GM23338 (cell line): ENCODE results near the gene KCND2. TPM values are rescaled to one million over a fixed set of nuclear protein-coding genes. Genes with fewer than 3 reads are reported as not detected.

Source experiments
- ATAC-seq: fragments of 200-7000 bp; cut with Tn5 transposase; 3 replicates; pipeline ENCODE4 v1.9.1; 2020
- DNase-seq: peaks from one replicate; pipeline ENCODE4 v3.0.0-alpha.2; 2015; ENCODE audit warnings: low spot score
- H2AFZ ChIP-seq: fragments of 200-600 bp; sonication (generic); 2 replicates; pipeline ENCODE4 v1.8.0; 2016; ENCODE audit warnings: antibody characterized with exemption, mild to moderate bottlenecking, moderate library complexity
- H3F3A ChIP-seq: fragments of 200-600 bp; sonication (generic); replicated peaks from 2 replicates; pipeline ENCODE4 v1.8.0; 2017; ENCODE audit warnings: antibody characterized with exemption, mixed run types, low read depth
- H3K27ac ChIP-seq: fragments of 200-600 bp; sonication (generic); 2 replicates; pipeline ENCODE4 v1.6.1; 2016; ENCODE audit warnings: low read depth
- H3K27me3 ChIP-seq: fragments of 200-600 bp; sonication (generic); 2 replicates; pipeline ENCODE4 v1.8.0; 2016; ENCODE audit warnings: mild to moderate bottlenecking, mixed run types, moderate library complexity; ENCODE audit not compliant: insufficient read depth
- H3K36me3 ChIP-seq: fragments of 200-600 bp; sonication (generic); 2 replicates; pipeline ENCODE4 v1.8.0; 2016; ENCODE audit warnings: mild to moderate bottlenecking; ENCODE audit not compliant: insufficient read depth
- H3K4me1 ChIP-seq: fragments of 200-600 bp; sonication (generic); 2 replicates; pipeline ENCODE4 v1.8.0; 2016; ENCODE audit warnings: mild to moderate bottlenecking, moderate library complexity; ENCODE audit not compliant: insufficient read depth
- H3K4me2 ChIP-seq: fragments of 200-600 bp; sonication (generic); 2 replicates; pipeline ENCODE4 v1.7.1; 2017; ENCODE audit warnings: mixed run types
- H3K4me3 ChIP-seq: fragments of 200-600 bp; sonication (generic); 2 replicates; pipeline ENCODE4 v1.6.1; 2016; ENCODE audit warnings: mixed run types
- H3K79me2 ChIP-seq: fragments of 200-600 bp; sonication (generic); replicated peaks from 2 replicates; pipeline ENCODE4 v1.8.0; 2017; ENCODE audit warnings: mild to moderate bottlenecking; ENCODE audit not compliant: insufficient read depth
- H3K9me2 ChIP-seq: fragments of 200-600 bp; sonication (generic); 2 replicates; pipeline ENCODE4 v1.8.0; 2017; ENCODE audit not compliant: insufficient read depth
- H4K20me1 ChIP-seq: fragments of 200-600 bp; sonication (generic); replicated peaks from 2 replicates; pipeline ENCODE4 v1.8.0; 2017; ENCODE audit warnings: mild to moderate bottlenecking; ENCODE audit not compliant: insufficient read depth
- H3K27ac Mint-ChIP-seq: 2 replicates; pipeline ENCODE4 v1.8.0; 2020; ENCODE audit warnings: inconsistent platforms, mild to moderate bottlenecking, moderate library complexity, mixed read lengths
- H3K27me3 Mint-ChIP-seq: 3 replicates; pipeline ENCODE4 v1.8.0; 2022; ENCODE audit warnings: low read depth, mild to moderate bottlenecking, moderate library complexity, mixed read lengths, inconsistent platforms; ENCODE audit not compliant: insufficient read depth, poor library complexity
- H3K36me3 Mint-ChIP-seq: 3 replicates; pipeline ENCODE4 v1.8.0; 2021; ENCODE audit warnings: low read depth, mild to moderate bottlenecking, inconsistent platforms, moderate library complexity, mixed read lengths
- H3K4me1 Mint-ChIP-seq: 3 replicates; pipeline ENCODE4 v1.8.0; 2020; ENCODE audit warnings: mild to moderate bottlenecking, inconsistent platforms, mixed read lengths
- H3K4me3 Mint-ChIP-seq: 3 replicates; pipeline ENCODE4 v1.8.0; 2021; ENCODE audit warnings: moderate library complexity, mild to moderate bottlenecking, inconsistent platforms, mixed read lengths
- H3K9me3 Mint-ChIP-seq: 3 replicates; pipeline ENCODE4 v1.8.0; 2020; ENCODE audit warnings: moderate library complexity, mild to moderate bottlenecking, inconsistent platforms, mixed read lengths
- CREB1 ChIP-seq: fragments of 250-450 bp; sonication (Bioruptor Pico); IDR thresholded peaks from 2 replicates; pipeline ENCODE4 v1.5.0; 2020; ENCODE audit warnings: low read depth, mild to moderate bottlenecking, moderate library complexity
- EZH2 ChIP-seq: fragments of 200-600 bp; sonication (generic); IDR thresholded peaks from one replicate; pipeline ENCODE4 v1.8.0; 2017; ENCODE audit warnings: antibody characterized with exemption, mild to moderate bottlenecking, low read depth; ENCODE audit not compliant: unreplicated experiment
- EZH2phosphoT487 ChIP-seq: fragments of 200-600 bp; sonication (generic); IDR thresholded peaks from one replicate; pipeline ENCODE4 v1.8.1; 2018; ENCODE audit warnings: antibody characterized with exemption; ENCODE audit not compliant: unreplicated experiment
- JUNB ChIP-seq: IDR thresholded peaks from one replicate; pipeline ENCODE4 v1.6.1; 2016; ENCODE audit warnings: antibody characterized with exemption; ENCODE audit not compliant: unreplicated experiment
- NANOG ChIP-seq: IDR thresholded peaks from 2 replicates; pipeline ENCODE4 v1.6.1; 2016; ENCODE audit warnings: antibody characterized with exemption, borderline replicate concordance
- POLR2AphosphoS5 ChIP-seq: IDR thresholded peaks from 2 replicates; pipeline ENCODE4 v1.6.1; 2016; ENCODE audit warnings: antibody characterized with exemption, low read depth
- STAT1 ChIP-seq: IDR thresholded peaks from one replicate; pipeline ENCODE4 v1.6.1; 2016; ENCODE audit warnings: antibody characterized with exemption; ENCODE audit not compliant: unreplicated experiment
- ZNF114 ChIP-seq: fragments of 250-450 bp; sonication (Bioruptor Pico); IDR thresholded peaks from 2 replicates; pipeline ENCODE4 v1.5.0; 2020; ENCODE audit warnings: mild to moderate bottlenecking, moderate library complexity
- ZNF331 ChIP-seq: fragments of 250-450 bp; sonication (Bioruptor Pico); IDR thresholded peaks from 2 replicates; pipeline ENCODE4 v1.5.0; 2020; ENCODE audit warnings: low read depth, mild to moderate bottlenecking, moderate library complexity
- polyA plus RNA-seq: library from polyadenylated mRNA; unstranded; fragments of >200 nt; fragmentation: Nextera tagmentation; extraction: Ambion mirVana; gene quantifications from 2 replicates; pipeline ENCODE4 v1.2.1, GENCODE V29; 2016
- total RNA-seq: library from RNA; depleted of rRNA; stranded (reverse); fragments of >200 nt; shearing (Covaris generic); gene quantifications from 2 replicates; pipeline ENCODE4 v1.2.3, GENCODE V29; 2014
- TF ChIP-seq, protein P1 (sequence below): IDR thresholded peaks from one replicate; pipeline ENCODE4 v1.6.1; 2018; ENCODE audit warnings: antibody characterized with exemption; ENCODE audit not compliant: unreplicated experiment
- TF ChIP-seq, protein P2 (sequence below): IDR thresholded peaks from 2 replicates; pipeline ENCODE4 v1.6.1; 2016; ENCODE audit warnings: antibody characterized with exemption
- TF ChIP-seq, protein P3 (sequence below), 2 experiments: fragments of 200-600 bp in 1 of 2; sonication (generic) in 1 of 2; conservative IDR thresholded peaks; 2 replicates each; pipeline versions ENCODE4 v1.5.1 to v1.6.1; 2016 to 2017; ENCODE audit warnings: antibody characterized with exemption in 2 of 2, low read depth in 2 of 2, mild to moderate bottlenecking in 2 of 2, moderate library complexity in 1 of 2

The KCND2 gene
- total and polyA plus RNA-seq, 2 experiments from 2014 or later, result 7.1 to 15.6 TPM

DNA sequence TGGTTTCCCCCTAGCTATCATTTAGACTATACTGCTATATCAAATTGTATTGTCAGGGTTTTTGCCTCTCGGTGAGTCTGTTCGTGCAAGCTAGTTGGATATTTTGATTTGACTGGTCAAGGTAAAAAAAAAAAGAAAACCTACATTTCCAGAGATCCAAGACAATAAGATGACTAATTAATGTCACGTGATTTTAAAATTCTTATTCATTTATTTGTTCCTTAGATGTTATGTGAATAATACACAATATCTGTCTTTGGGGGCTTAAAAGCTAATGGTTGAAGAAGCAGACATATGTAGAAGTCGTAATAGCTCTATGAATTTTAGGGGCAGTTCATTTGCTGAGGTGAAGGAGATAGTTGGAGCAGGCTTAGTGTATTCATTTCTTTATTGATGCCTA lies 191.1 kb downstream of the KCND2 start:
- Histone ChIP-seq H3K4me3 (no peak overlapping the region), H3K4me1 (peaks cover 20% of the 10 kb centered on the region), H3K36me3 (no peaks in the 10 kb centered on the region), H4K20me1 (no peaks in the 10 kb centered on the region), H3F3A (no peaks in the 10 kb centered on the region), H3K9me2 (no peaks in the 10 kb centered on the region; the same call in 1 of the 2 replicates), H3K27me3 (no peaks in the 10 kb centered on the region), H3K79me2 (no peaks in the 10 kb centered on the region), H2AFZ (no peak overlapping the region), H3K27ac (no peak overlapping the region), H3K4me2 (no peak overlapping the region)
- H3K27ac Mint-ChIP-seq, result no peak overlapping the region; the same call in 1 of the 2 replicates
- H3K36me3 Mint-ChIP-seq, result 0 out of 3 replicates have a peak, but pooled peaks cover 2% of the 10 kb centered on the region
- no peaks in the 10 kb centered on the region for H3K9me3 Mint-ChIP-seq
- no peak for DNase-seq
- peaks cover 3% of the 10 kb centered on the region for H3K27me3 Mint-ChIP-seq
- H3K4me1 Mint-ChIP-seq, result peaks cover 29% of the 10 kb centered on the region
- ATAC-seq, result no peak
- no peak overlapping the region for H3K4me3 Mint-ChIP-seq
- no peak for TF ChIP-seq ZNF114 (CRISPR knock-in tag)
- no peak for TF ChIP-seq NANOG
- TF ChIP-seq, protein P1, sequence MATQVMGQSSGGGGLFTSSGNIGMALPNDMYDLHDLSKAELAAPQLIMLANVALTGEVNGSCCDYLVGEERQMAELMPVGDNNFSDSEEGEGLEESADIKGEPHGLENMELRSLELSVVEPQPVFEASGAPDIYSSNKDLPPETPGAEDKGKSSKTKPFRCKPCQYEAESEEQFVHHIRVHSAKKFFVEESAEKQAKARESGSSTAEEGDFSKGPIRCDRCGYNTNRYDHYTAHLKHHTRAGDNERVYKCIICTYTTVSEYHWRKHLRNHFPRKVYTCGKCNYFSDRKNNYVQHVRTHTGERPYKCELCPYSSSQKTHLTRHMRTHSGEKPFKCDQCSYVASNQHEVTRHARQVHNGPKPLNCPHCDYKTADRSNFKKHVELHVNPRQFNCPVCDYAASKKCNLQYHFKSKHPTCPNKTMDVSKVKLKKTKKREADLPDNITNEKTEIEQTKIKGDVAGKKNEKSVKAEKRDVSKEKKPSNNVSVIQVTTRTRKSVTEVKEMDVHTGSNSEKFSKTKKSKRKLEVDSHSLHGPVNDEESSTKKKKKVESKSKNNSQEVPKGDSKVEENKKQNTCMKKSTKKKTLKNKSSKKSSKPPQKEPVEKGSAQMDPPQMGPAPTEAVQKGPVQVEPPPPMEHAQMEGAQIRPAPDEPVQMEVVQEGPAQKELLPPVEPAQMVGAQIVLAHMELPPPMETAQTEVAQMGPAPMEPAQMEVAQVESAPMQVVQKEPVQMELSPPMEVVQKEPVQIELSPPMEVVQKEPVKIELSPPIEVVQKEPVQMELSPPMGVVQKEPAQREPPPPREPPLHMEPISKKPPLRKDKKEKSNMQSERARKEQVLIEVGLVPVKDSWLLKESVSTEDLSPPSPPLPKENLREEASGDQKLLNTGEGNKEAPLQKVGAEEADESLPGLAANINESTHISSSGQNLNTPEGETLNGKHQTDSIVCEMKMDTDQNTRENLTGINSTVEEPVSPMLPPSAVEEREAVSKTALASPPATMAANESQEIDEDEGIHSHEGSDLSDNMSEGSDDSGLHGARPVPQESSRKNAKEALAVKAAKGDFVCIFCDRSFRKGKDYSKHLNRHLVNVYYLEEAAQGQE, result no peak
- no peak for TF ChIP-seq STAT1
- no peak for TF ChIP-seq CREB1 (CRISPR knock-in tag)
- no peak for TF ChIP-seq EZH2phosphoT487
- no peak for TF ChIP-seq JUNB
- no peak for TF ChIP-seq ZNF331 (CRISPR knock-in tag)
- TF ChIP-seq POLR2AphosphoS5, result no peak
- no peak for TF ChIP-seq EZH2
- TF ChIP-seq, protein P2, sequence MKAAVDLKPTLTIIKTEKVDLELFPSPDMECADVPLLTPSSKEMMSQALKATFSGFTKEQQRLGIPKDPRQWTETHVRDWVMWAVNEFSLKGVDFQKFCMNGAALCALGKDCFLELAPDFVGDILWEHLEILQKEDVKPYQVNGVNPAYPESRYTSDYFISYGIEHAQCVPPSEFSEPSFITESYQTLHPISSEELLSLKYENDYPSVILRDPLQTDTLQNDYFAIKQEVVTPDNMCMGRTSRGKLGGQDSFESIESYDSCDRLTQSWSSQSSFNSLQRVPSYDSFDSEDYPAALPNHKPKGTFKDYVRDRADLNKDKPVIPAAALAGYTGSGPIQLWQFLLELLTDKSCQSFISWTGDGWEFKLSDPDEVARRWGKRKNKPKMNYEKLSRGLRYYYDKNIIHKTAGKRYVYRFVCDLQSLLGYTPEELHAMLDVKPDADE, result no peak
- TF ChIP-seq, protein P3, sequence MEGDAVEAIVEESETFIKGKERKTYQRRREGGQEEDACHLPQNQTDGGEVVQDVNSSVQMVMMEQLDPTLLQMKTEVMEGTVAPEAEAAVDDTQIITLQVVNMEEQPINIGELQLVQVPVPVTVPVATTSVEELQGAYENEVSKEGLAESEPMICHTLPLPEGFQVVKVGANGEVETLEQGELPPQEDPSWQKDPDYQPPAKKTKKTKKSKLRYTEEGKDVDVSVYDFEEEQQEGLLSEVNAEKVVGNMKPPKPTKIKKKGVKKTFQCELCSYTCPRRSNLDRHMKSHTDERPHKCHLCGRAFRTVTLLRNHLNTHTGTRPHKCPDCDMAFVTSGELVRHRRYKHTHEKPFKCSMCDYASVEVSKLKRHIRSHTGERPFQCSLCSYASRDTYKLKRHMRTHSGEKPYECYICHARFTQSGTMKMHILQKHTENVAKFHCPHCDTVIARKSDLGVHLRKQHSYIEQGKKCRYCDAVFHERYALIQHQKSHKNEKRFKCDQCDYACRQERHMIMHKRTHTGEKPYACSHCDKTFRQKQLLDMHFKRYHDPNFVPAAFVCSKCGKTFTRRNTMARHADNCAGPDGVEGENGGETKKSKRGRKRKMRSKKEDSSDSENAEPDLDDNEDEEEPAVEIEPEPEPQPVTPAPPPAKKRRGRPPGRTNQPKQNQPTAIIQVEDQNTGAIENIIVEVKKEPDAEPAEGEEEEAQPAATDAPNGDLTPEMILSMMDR (conservative IDR thresholded peaks at IDR 0.05; ENCODE audit: low read depth in 2 of 2), result no peak
